8988T (cell line): ENCODE results near the gene VPS9D1.

Source experiments
- DNase-seq: peaks from one replicate; pipeline ENCODE4 v3.0.0; 2011

VPS9D1 gene

GRCh38 chr16:89657442-89658220, 63.1 kb downstream of the VPS9D1 start, which contains the start of the genes CHMP1A and SPATA33:
Gene CHMP1A (minus strand): TSS chr16:89657708. CDS start chr16:89657588, 120 bp downstream.
Gene SPATA33 (plus strand): TSS chr16:89657836. CDS start chr16:89657912, 76 bp downstream.
- peak; percentile 97 for DNase-seq
